K562 (cell line): Measurements from ENCODE around the gene KLHL35. TPM values are rescaled to one million over a fixed set of nuclear protein-coding genes. Genes with fewer than 3 reads are reported as not detected.

Experiments used
- CTCF ChIP-seq, 3 experiments: IDR thresholded peaks in 2 of 3; conservative IDR thresholded peaks in 1 of 3; 2 replicates each; pipeline ENCODE4 v1.5.1; 2011 to 2012; ENCODE audit warnings: low read length in 3 of 3, mild to moderate bottlenecking in 3 of 3, control low read depth in 2 of 3, improper control_type of control experiment in 1 of 3, inconsistent platforms in 1 of 3, low read depth in 1 of 3, mixed read lengths in 1 of 3, moderate library complexity in 1 of 3; ENCODE audit not compliant: insufficient read depth in 2 of 3
- KLF16 ChIP-seq: IDR thresholded peaks from 2 replicates; pipeline ENCODE4 v1.6.1; 2016; ENCODE audit warnings: antibody characterized with exemption
- LCOR ChIP-seq: sonication (generic); formaldehyde crosslinking; IDR thresholded peaks from 2 replicates; pipeline ENCODE4 v1.8.0; 2022; ENCODE audit warnings: mild to moderate bottlenecking, missing genetic modification reagents
- MCM3 ChIP-seq: fragments of 450-650 bp; IDR thresholded peaks from 2 replicates; pipeline ENCODE4 v1.6.1; 2016
- RAD21 ChIP-seq, 2 experiments: fragments of 250-450 bp in 1 of 2; fragments of 450-650 bp in 1 of 2; sonication (Bioruptor Pico) in 1 of 2; formaldehyde crosslinking in 1 of 2; IDR thresholded peaks in 1 of 2; conservative IDR thresholded peaks in 1 of 2; 2 replicates each; pipeline versions ENCODE4 v1.4.0 to v1.8.0; 2020 to 2022; ENCODE audit warnings: mild to moderate bottlenecking in 2 of 2, moderate library complexity in 1 of 2
- SRSF1 ChIP-seq: fragments of 200-400 bp; formaldehyde crosslinking; IDR thresholded peaks from 2 replicates; pipeline ENCODE4 v1.6.1; 2017; ENCODE audit warnings: mild to moderate bottlenecking, low read depth, low read length, moderate library complexity
- TCF7 ChIP-seq: sonication (generic); IDR thresholded peaks from 2 replicates; pipeline ENCODE4 v1.6.1; 2016; ENCODE audit warnings: antibody characterized with exemption, borderline replicate concordance
- ZBTB2 ChIP-seq: fragments of 450-650 bp; IDR thresholded peaks from 2 replicates; pipeline ENCODE4 v1.6.1; 2016; ENCODE audit warnings: antibody characterized with exemption
- polyA plus RNA-seq, 8 experiments: library from polyadenylated mRNA; depleted of rRNA in 4 of 8; stranded (reverse) in 5 of 8; unstranded in 3 of 8; fragments of >200 nt; fragmentation: Nextera tagmentation in 2 of 8; fragmentation: Illumina TruSeq in 1 of 8; extraction: Ambion mirVana in 2 of 8; extraction: Trizol in 1 of 8; gene quantifications; 2 replicates each; pipeline versions ENCODE4 v1.2.1 to v1.2.3, GENCODE V29; 2011 to 2014; ENCODE audit warnings: inconsistent platforms in 1 of 8, missing spikeins in 1 of 8
- total RNA-seq, 7 experiments: library from RNA; depleted of rRNA in 6 of 7; stranded (reverse); fragments of >200 nt in 6 of 7; fragmentation: Illumina TruSeq in 2 of 7; extraction: Trizol in 2 of 7; gene quantifications; 2 replicates each; pipeline versions ENCODE4 v1.2.1 to v1.2.3, GENCODE V29; 2011 to 2021; ENCODE audit warnings: low replicate concordance in 1 of 7
- TF ChIP-seq, protein P1 (sequence below), 2 experiments: fragments of 450-650 bp; formaldehyde crosslinking in 1 of 2; IDR thresholded peaks; 2 replicates each; pipeline versions ENCODE4 v1.4.0 to v1.6.1; 2014 to 2020; ENCODE audit warnings: mild to moderate bottlenecking in 2 of 2, borderline replicate concordance in 1 of 2, low read depth in 1 of 2
- TF ChIP-seq, protein P2 (sequence below): fragments of 450-650 bp; IDR thresholded peaks from 2 replicates; pipeline ENCODE4 v1.6.1; 2018; ENCODE audit not compliant: partially characterized antibody

The KLHL35 gene
- total and polyA plus RNA-seq, 9 of the 15 experiments (the other 6 are each of a cell fraction or from before 2014, with no cell fraction given) = not detected

DNA sequence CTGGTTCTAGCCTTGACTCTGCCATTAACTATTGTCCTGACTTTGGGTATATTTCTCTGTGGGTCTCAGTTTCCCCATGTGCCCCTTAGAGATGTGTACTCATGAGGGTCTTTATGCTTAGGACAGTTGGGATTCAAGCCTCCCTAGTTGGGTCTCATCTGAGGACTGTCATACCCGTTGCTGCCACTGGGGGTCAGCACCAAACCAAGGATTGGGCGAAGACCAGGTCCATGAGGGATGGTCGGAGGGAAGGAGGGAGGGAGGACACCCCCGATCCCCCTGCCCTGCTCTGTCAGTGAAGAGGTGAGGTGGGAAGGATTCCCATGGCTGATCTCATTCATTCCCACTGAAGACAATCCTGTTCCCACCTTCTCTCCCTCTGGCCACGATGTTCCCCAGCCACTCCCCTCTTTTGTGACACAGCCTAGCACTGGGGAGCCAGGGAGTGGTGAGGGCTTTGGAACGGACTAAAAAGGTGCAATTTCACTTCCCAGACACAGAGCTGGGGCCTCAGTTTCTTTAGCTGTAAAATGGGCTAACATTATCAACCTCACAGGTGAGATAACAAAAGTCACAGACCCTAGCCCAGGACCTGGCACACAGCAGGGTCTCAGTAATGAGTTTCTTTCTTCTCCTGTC is 12.4 kb upstream of the KLHL35 start (continued):
- TF ChIP-seq CTCF (IDR thresholded peaks at IDR 0.05 in 2 of 3, conservative IDR thresholded peaks at IDR 0.05 in 1 of 3; ENCODE audit: insufficient read depth in 2 of 3, low read depth in 1 of 3, low read length in 3 of 3) (peak; percentile 91 to 99 (median 95)), MCM3 (no peak), KLF16 (0 out of 2 replicates have a peak, but pooled peaks have one; percentile 21), SRSF1 (no peak), LCOR (CRISPR knock-in tag) (no peak), ZBTB2 (no peak), TCF7 (no peak), RAD21 (CRISPR knock-in tag; conservative IDR thresholded peaks at IDR 0.05 in 1 of 2, IDR thresholded peaks at IDR 0.05 in 1 of 2) (peak; percentile 98 to 99)
- TF ChIP-seq, protein P1, sequence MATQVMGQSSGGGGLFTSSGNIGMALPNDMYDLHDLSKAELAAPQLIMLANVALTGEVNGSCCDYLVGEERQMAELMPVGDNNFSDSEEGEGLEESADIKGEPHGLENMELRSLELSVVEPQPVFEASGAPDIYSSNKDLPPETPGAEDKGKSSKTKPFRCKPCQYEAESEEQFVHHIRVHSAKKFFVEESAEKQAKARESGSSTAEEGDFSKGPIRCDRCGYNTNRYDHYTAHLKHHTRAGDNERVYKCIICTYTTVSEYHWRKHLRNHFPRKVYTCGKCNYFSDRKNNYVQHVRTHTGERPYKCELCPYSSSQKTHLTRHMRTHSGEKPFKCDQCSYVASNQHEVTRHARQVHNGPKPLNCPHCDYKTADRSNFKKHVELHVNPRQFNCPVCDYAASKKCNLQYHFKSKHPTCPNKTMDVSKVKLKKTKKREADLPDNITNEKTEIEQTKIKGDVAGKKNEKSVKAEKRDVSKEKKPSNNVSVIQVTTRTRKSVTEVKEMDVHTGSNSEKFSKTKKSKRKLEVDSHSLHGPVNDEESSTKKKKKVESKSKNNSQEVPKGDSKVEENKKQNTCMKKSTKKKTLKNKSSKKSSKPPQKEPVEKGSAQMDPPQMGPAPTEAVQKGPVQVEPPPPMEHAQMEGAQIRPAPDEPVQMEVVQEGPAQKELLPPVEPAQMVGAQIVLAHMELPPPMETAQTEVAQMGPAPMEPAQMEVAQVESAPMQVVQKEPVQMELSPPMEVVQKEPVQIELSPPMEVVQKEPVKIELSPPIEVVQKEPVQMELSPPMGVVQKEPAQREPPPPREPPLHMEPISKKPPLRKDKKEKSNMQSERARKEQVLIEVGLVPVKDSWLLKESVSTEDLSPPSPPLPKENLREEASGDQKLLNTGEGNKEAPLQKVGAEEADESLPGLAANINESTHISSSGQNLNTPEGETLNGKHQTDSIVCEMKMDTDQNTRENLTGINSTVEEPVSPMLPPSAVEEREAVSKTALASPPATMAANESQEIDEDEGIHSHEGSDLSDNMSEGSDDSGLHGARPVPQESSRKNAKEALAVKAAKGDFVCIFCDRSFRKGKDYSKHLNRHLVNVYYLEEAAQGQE (IDR thresholded peaks at IDR 0.05; ENCODE audit: borderline replicate concordance) = peak; percentile 94
- TF ChIP-seq, protein P1 (CRISPR knock-in tag; IDR thresholded peaks at IDR 0.05; ENCODE audit: low read depth) = no peak
- TF ChIP-seq, protein P2, sequence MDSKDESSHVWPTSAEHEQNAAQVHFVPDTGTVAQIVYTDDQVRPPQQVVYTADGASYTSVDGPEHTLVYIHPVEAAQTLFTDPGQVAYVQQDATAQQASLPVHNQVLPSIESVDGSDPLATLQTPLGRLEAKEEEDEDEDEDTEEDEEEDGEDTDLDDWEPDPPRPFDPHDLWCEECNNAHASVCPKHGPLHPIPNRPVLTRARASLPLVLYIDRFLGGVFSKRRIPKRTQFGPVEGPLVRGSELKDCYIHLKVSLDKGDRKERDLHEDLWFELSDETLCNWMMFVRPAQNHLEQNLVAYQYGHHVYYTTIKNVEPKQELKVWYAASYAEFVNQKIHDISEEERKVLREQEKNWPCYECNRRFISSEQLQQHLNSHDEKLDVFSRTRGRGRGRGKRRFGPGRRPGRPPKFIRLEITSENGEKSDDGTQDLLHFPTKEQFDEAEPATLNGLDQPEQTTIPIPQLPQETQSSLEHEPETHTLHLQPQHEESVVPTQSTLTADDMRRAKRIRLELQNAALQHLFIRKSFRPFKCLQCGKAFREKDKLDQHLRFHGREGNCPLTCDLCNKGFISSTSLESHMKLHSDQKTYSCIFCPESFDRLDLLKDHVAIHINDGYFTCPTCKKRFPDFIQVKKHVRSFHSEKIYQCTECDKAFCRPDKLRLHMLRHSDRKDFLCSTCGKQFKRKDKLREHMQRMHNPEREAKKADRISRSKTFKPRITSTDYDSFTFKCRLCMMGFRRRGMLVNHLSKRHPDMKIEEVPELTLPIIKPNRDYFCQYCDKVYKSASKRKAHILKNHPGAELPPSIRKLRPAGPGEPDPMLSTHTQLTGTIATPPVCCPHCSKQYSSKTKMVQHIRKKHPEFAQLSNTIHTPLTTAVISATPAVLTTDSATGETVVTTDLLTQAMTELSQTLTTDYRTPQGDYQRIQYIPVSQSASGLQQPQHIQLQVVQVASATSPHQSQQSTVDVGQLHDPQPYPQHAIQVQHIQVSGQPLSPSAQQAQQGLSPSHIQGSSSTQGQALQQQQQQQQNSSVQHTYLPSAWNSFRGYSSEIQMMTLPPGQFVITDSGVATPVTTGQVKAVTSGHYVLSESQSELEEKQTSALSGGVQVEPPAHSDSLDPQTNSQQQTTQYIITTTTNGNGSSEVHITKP = no peak
